GM12892 (cell line): ENCODE measurements around the gene MYO1C.

Source experiments
- POLR2A ChIP-seq: IDR thresholded peaks from 2 replicates; pipeline ENCODE4 v1.6.1; 2011; ENCODE audit warnings: low read depth, low read length, control low read depth
- TAF1 ChIP-seq: IDR thresholded peaks from 2 replicates; pipeline ENCODE4 v1.6.1; 2011; ENCODE audit warnings: low read depth, mild to moderate bottlenecking, control low read depth, low read length, borderline replicate concordance

DNA sequence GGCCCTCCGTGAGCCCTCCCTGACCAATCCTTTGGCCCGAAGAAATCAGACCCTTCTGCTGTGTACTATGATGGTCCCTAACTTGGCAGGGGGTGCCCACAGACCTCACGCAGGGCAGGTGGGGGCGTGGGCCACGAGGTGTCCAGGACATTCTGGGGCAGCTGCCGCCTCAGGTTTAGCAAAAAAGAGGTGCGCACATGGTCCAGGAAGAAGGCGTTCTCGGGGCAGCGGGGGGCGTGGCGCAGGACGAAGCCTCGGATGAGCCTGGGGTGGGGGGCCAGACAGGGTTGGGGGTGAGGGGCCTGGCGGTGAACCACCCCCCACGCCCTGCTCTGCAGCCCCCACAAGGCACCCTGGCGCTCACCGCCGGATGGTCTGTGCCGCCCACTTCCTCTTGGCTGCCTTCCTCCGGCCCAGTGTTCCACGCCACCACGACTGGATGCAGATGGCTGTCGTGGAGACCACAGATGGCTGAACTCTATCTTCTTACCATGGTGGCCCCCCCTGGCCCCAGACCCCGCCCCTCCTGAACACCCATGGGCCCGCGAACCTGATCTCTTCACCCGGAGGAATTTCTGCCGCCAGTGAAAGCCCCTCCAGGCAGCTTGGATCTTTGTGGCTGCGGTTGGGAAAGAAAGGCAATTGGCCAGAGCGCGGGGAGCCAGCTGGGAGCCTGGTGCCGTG, 22.3 kb downstream of the MYO1C start:
- no peak for TF ChIP-seq POLR2A
- no peak for TF ChIP-seq TAF1
